Neural cell (in vitro differentiated cells): Measurements from ENCODE around the gene SGSH. TPM values are rescaled to one million over a fixed set of nuclear protein-coding genes. Genes with fewer than 3 reads are reported as not detected.

Experiments
- H2AFZ ChIP-seq: fragments of 200-600, 300-800 bp; sonication (generic), shearing (Covaris generic); 2 replicates; pipeline ENCODE4 v1.6.0; 2014; ENCODE audit warnings: low read depth, mild to moderate bottlenecking, antibody characterized with exemption, low read length, moderate library complexity
- H3F3A ChIP-seq: fragments of 200-600 bp; shearing (Covaris generic); 2 replicates; pipeline ENCODE4 v1.6.1; 2016; ENCODE audit warnings: mild to moderate bottlenecking, moderate library complexity, mixed read lengths, antibody characterized with exemption, low read length; ENCODE audit not compliant: insufficient read depth, poor library complexity, severe bottlenecking
- H3K27ac ChIP-seq: fragments of 200-600, 300-800 bp; sonication (generic), shearing (Covaris generic); 2 replicates; pipeline ENCODE4 v1.5.1; 2014; ENCODE audit warnings: mild to moderate bottlenecking, low read length, moderate library complexity
- H3K27me3 ChIP-seq: fragments of 300-800, 200-600 bp; sonication (generic), shearing (Covaris generic); 2 replicates; pipeline ENCODE4 v1.6.0; 2014; ENCODE audit warnings: mild to moderate bottlenecking, low read depth, low read length, moderate library complexity; ENCODE audit not compliant: insufficient read depth
- H3K36me3 ChIP-seq: fragments of 300-800, 200-600 bp; sonication (generic), shearing (Covaris generic); 2 replicates; pipeline ENCODE4 v1.5.1; 2014; ENCODE audit warnings: mild to moderate bottlenecking, antibody characterized with exemption, low read length, moderate library complexity; ENCODE audit not compliant: insufficient read depth
- H3K4me2 ChIP-seq: fragments of 300-800, 200-600 bp; sonication (generic), shearing (Covaris generic); 2 replicates; pipeline ENCODE4 v1.6.0; 2014; ENCODE audit warnings: mild to moderate bottlenecking, low read length
- H3K4me3 ChIP-seq: fragments of 300-800, 200-600 bp; sonication (generic), shearing (Covaris generic); 2 replicates; pipeline ENCODE4 v1.5.1; 2014; ENCODE audit warnings: mild to moderate bottlenecking, low read length, moderate library complexity
- H3K79me2 ChIP-seq: fragments of 200-600 bp; shearing (Covaris generic); replicated peaks from 2 replicates; pipeline ENCODE4 v1.6.0; 2014; ENCODE audit warnings: mild to moderate bottlenecking, low read length, moderate library complexity; ENCODE audit not compliant: insufficient read depth
- H3K9ac ChIP-seq: fragments of 300-800, 200-600 bp; sonication (generic), shearing (Covaris generic); 2 replicates; pipeline ENCODE4 v1.6.1; 2016; ENCODE audit warnings: mild to moderate bottlenecking, low read length, mixed read lengths
- H3K9me2 ChIP-seq: fragments of 200-600 bp; shearing (Covaris generic); 2 replicates; pipeline ENCODE4 v1.6.1; 2016; ENCODE audit warnings: mild to moderate bottlenecking, low read length, mixed read lengths; ENCODE audit not compliant: insufficient read depth
- H3K9me3 ChIP-seq: fragments of 200-600, 300-800 bp; sonication (generic), shearing (Covaris generic); 2 replicates; pipeline ENCODE4 v1.6.1; 2016; ENCODE audit warnings: mild to moderate bottlenecking, mixed run types, low read length, moderate library complexity, mixed read lengths
- H4K20me1 ChIP-seq: fragments of 200-600 bp; shearing (Covaris generic); 2 replicates; pipeline ENCODE4 v1.6.1; 2016; ENCODE audit warnings: mild to moderate bottlenecking, mixed run types; ENCODE audit not compliant: insufficient read depth
- CTCF ChIP-seq: fragments of 450-650 bp; IDR thresholded peaks from 2 replicates; pipeline ENCODE4 v1.5.1; 2014; ENCODE audit warnings: antibody characterized with exemption, mild to moderate bottlenecking, moderate library complexity; ENCODE audit not compliant: poor library complexity, severe bottlenecking
- EP300 ChIP-seq: fragments of 450-650 bp; conservative IDR thresholded peaks from 2 replicates; pipeline ENCODE4 v1.6.1; 2014; ENCODE audit warnings: antibody characterized with exemption, mild to moderate bottlenecking, moderate library complexity; ENCODE audit not compliant: poor library complexity, severe bottlenecking
- EZH2 ChIP-seq: fragments of 200-600, 300-800 bp; shearing (Covaris generic), sonication (generic); IDR thresholded peaks from 2 replicates; pipeline ENCODE4 v1.6.1; 2014; ENCODE audit warnings: antibody characterized with exemption, low read length, borderline replicate concordance, mild to moderate bottlenecking; ENCODE audit not compliant: insufficient read depth, poor library complexity, severe bottlenecking
- MXI1 ChIP-seq: fragments of 450-650 bp; conservative IDR thresholded peaks from 2 replicates; pipeline ENCODE4 v1.6.1; 2014; ENCODE audit warnings: antibody characterized with exemption, mild to moderate bottlenecking; ENCODE audit not compliant: poor library complexity, severe bottlenecking
- POLR2AphosphoS5 ChIP-seq: IDR thresholded peaks from 2 replicates; pipeline ENCODE4 v1.6.1; 2012
- RAD21 ChIP-seq: fragments of 450-650 bp; conservative IDR thresholded peaks from 2 replicates; pipeline ENCODE4 v1.6.1; 2014; ENCODE audit warnings: antibody characterized with exemption, mild to moderate bottlenecking, moderate library complexity
- REST ChIP-seq: IDR thresholded peaks from 2 replicates; pipeline ENCODE4 v1.6.1; 2012; ENCODE audit warnings: borderline replicate concordance
- SMC3 ChIP-seq: fragments of 450-650 bp; conservative IDR thresholded peaks from 2 replicates; pipeline ENCODE4 v1.6.1; 2014; ENCODE audit warnings: antibody characterized with exemption, mild to moderate bottlenecking, moderate library complexity; ENCODE audit not compliant: poor library complexity
- TAF1 ChIP-seq: IDR thresholded peaks from 2 replicates; pipeline ENCODE4 v1.6.1; 2012; ENCODE audit warnings: low read depth
- polyA plus RNA-seq: library from polyadenylated mRNA; depleted of rRNA; stranded (reverse); fragments of >200 nt; gene quantifications from 2 replicates; pipeline ENCODE4 v1.2.3, GENCODE V29; 2014

Gene SGSH
- polyA plus RNA-seq, 1 donor from 2014 or later, result 8.0 TPM

GRCh38 chr17:80263253-80264204, 43.4 kb upstream of the SGSH start:
- no peaks in the 10 kb centered on the region for H3F3A ChIP-seq
- no peak overlapping the region for H3K27ac ChIP-seq
- TF ChIP-seq EP300 (no peak), TAF1 (no peak), RAD21 (no peak), CTCF (no peak)
- no peaks in the 10 kb centered on the region for H4K20me1 ChIP-seq
- no peaks in the 10 kb centered on the region for H3K27me3 ChIP-seq
- H3K9ac ChIP-seq, result no peak overlapping the region
- no peaks in the 10 kb centered on the region for H3K9me2 ChIP-seq
- H3K4me2 ChIP-seq, result no peak overlapping the region
- no peaks in the 10 kb centered on the region for H3K36me3 ChIP-seq
- no peaks in the 10 kb centered on the region for H3K9me3 ChIP-seq
- no peak overlapping the region for H2AFZ ChIP-seq
- H3K4me3 ChIP-seq, result no peak overlapping the region
- no peaks in the 10 kb centered on the region for H3K79me2 ChIP-seq

DNA sequence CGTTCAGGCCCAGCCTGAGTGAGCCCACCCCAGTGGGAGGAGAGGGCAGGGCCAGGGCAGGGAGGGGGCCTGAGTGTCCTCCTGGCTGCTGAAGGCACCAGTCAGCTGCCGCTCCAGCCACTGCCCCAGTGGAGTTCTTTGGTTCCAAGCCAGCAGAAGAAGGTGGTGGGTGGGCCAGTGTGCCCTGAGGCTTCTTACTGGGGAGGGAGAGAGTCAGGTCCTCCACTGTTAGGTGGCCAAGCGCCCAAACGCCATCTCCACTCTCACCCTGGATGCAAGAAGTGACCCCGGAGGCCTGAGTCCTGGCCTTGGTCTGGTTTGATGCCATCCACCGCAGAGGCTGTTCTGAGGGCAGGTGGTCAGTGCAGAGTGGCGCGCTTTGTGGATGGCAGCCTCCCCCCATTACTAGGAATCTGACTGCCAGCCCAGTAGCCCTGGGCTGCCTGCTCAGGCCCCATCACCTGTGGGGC, 42.7 kb upstream of the SGSH start:
- Histone ChIP-seq H3K36me3 (no peaks in the 10 kb centered on the region), H3F3A (no peaks in the 10 kb centered on the region), H3K9ac (no peak overlapping the region), H3K9me2 (no peaks in the 10 kb centered on the region), H2AFZ (no peak overlapping the region), H3K27ac (no peak overlapping the region), H3K27me3 (no peaks in the 10 kb centered on the region), H3K79me2 (no peaks in the 10 kb centered on the region), H3K9me3 (no peaks in the 10 kb centered on the region), H4K20me1 (no peaks in the 10 kb centered on the region), H3K4me2 (no peak overlapping the region), H3K4me3 (no peak overlapping the region)
- TF ChIP-seq REST (no peak), RAD21 (no peak), MXI1 (no peak), CTCF (no peak), EZH2 (no peak), EP300 (no peak), TAF1 (no peak), SMC3 (no peak), POLR2AphosphoS5 (no peak)
